Ishikawa (cell line): ENCODE data around the gene CIAO2B.

Experiments used
- CEBPB ChIP-seq: IDR thresholded peaks from 2 replicates; pipeline ENCODE4 v1.6.1; 2012
- CREB1 ChIP-seq: IDR thresholded peaks from 2 replicates; pipeline ENCODE4 v1.6.1; 2012; ENCODE audit warnings: low read depth
- EGR1 ChIP-seq: IDR thresholded peaks from 2 replicates; pipeline ENCODE4 v1.6.1; 2012
- EP300 ChIP-seq: IDR thresholded peaks from 2 replicates; pipeline ENCODE4 v1.6.1; 2012; ENCODE audit warnings: borderline replicate concordance
- FOXM1 ChIP-seq: IDR thresholded peaks from 2 replicates; pipeline ENCODE4 v1.6.1; 2012; ENCODE audit warnings: low read depth, borderline replicate concordance
- NFIC ChIP-seq: IDR thresholded peaks from 2 replicates; pipeline ENCODE4 v1.6.1; 2012
- RAD21 ChIP-seq: IDR thresholded peaks from 2 replicates; pipeline ENCODE4 v1.6.1; 2012; ENCODE audit warnings: low read depth
- TAF1 ChIP-seq: IDR thresholded peaks from 2 replicates; pipeline ENCODE4 v1.6.1; 2012; ENCODE audit warnings: low read depth, mild to moderate bottlenecking
- TCF12 ChIP-seq: IDR thresholded peaks from 2 replicates; pipeline ENCODE4 v1.6.1; 2012; ENCODE audit warnings: low read depth
- TEAD4 ChIP-seq: IDR thresholded peaks from 2 replicates; pipeline ENCODE4 v1.6.1; 2012
- YY1 ChIP-seq: IDR thresholded peaks from 2 replicates; pipeline ENCODE4 v1.6.1; 2012; ENCODE audit warnings: low read depth
- ZBTB7A ChIP-seq: IDR thresholded peaks from 2 replicates; pipeline ENCODE4 v1.6.1; 2012; ENCODE audit warnings: low read depth
- TF ChIP-seq, protein P1 (sequence below): IDR thresholded peaks from 2 replicates; pipeline ENCODE4 v1.6.1; 2012; ENCODE audit warnings: low read depth, mild to moderate bottlenecking
- TF ChIP-seq, protein P2 (sequence below): IDR thresholded peaks from 2 replicates; pipeline ENCODE4 v1.6.1; 2012
- TF ChIP-seq, protein P3 (sequence below): IDR thresholded peaks from 2 replicates; pipeline ENCODE4 v1.6.1; 2012

Gene CIAO2B

DNA sequence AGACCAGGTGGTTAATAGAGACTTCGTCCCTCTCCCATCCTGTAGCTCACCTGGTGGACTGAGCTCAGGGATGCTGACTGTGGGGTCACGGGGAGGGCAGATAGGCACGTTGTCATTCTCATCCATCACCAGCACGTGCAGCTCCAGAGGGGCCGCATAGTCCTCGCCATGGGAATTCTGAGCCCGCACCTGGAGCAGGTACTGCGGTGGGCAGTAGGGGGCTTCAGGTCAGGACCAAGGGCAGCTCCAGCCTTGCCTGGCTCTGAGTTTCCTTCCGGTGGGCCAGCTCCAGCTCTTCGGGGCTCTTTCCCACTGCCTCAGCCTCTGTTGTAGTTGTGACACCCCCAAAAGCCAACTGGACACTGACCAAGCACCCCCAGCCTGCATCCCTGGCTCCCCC lies 21.1 kb downstream of the CIAO2B start:
- TF ChIP-seq ZBTB7A (0 out of 2 replicates have a peak, but pooled peaks have one; percentile 34), YY1 (no peak)
- TF ChIP-seq, protein P1, sequence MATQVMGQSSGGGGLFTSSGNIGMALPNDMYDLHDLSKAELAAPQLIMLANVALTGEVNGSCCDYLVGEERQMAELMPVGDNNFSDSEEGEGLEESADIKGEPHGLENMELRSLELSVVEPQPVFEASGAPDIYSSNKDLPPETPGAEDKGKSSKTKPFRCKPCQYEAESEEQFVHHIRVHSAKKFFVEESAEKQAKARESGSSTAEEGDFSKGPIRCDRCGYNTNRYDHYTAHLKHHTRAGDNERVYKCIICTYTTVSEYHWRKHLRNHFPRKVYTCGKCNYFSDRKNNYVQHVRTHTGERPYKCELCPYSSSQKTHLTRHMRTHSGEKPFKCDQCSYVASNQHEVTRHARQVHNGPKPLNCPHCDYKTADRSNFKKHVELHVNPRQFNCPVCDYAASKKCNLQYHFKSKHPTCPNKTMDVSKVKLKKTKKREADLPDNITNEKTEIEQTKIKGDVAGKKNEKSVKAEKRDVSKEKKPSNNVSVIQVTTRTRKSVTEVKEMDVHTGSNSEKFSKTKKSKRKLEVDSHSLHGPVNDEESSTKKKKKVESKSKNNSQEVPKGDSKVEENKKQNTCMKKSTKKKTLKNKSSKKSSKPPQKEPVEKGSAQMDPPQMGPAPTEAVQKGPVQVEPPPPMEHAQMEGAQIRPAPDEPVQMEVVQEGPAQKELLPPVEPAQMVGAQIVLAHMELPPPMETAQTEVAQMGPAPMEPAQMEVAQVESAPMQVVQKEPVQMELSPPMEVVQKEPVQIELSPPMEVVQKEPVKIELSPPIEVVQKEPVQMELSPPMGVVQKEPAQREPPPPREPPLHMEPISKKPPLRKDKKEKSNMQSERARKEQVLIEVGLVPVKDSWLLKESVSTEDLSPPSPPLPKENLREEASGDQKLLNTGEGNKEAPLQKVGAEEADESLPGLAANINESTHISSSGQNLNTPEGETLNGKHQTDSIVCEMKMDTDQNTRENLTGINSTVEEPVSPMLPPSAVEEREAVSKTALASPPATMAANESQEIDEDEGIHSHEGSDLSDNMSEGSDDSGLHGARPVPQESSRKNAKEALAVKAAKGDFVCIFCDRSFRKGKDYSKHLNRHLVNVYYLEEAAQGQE = peak; percentile 73

DNA sequence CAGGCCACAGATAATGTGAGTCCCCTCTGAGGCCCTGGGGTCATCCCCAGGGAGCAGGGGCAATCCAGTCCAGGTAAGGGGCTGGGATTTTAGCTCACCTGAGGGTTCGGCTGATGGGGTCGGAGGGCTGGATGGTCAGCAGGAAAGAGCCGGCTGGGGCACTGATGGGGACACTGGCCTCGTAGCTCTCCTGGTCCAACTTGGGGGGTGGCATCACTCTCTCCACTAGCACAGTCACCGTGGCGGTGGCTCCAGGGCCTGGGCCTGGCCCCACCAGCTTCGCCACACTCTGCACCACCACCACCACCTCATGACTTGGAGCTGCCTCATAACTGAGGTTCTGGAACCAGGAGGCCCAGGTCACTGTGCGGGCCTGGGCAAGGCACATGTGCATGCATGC lies 22.4 kb downstream of the CIAO2B start:
- TF ChIP-seq, protein P2, sequence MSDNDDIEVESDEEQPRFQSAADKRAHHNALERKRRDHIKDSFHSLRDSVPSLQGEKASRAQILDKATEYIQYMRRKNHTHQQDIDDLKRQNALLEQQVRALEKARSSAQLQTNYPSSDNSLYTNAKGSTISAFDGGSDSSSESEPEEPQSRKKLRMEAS = no peak

DNA sequence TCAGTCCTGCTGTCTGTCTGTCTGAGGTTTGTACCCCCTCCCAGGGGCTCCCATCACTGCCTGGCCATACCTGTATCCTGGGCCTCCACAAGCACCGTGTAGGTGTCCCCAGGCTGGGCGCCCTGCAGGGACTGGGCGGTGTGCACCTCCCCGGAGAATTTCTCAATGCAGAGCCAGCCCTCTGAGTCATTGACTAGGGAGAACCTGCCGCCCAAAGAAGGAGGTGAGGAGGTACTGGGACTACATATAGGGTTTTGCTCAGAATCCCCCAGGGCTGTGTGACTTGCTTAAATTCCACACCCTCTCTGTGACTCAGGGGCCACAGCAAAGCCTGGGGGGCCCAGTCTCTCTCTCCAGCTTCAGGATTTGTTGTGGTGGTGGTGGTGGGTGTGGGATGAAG lies 23.1 kb downstream of the CIAO2B start:
- TF ChIP-seq CEBPB (0 out of 2 replicates have a peak, but pooled peaks have one; percentile 22), TEAD4 (no peak), EP300 (no peak)

DNA sequence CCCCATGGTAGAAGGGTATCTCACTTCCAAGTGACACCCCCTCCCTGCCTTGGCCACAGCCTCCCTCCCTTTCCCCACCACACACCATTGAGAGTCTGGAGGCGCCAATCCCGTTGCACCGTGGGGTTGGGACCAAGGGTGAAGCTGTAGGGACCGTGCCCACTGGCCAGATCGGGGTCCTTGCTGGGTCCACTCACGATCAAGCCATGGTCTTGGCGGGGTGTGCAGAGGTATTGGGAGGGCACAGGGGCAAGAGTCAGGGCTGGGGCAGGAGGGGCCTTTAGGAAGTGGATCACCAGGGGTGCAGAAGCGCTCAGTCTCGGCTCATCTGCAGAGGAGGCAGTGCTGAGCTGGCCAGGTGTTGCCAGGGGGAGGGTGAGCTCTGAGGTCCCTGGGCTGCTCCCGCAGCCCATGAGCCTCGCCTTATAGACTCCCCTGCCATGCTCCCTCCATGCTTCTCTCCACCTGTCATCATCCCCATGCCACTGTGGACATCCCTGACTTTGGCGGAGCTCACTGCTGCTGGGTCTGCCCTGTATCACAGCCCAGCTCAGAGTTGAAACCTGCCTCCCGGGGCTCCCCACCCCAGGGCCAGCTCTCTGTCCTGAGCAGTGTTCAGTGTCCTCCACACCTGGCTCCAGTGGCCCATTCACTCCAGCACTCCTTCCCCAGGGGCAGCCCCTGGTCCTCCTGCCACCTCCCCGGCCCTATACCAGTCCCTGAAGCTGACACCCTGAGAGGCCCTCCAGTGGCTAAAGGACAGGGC lies 23.8 kb downstream of the CIAO2B start:
- no peak for TF ChIP-seq TCF12
- TF ChIP-seq FOXM1 = no peak
- TF ChIP-seq, protein P3, sequence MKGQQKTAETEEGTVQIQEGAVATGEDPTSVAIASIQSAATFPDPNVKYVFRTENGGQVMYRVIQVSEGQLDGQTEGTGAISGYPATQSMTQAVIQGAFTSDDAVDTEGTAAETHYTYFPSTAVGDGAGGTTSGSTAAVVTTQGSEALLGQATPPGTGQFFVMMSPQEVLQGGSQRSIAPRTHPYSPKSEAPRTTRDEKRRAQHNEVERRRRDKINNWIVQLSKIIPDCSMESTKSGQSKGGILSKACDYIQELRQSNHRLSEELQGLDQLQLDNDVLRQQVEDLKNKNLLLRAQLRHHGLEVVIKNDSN = no peak
- no peak for TF ChIP-seq CREB1
- no peak for TF ChIP-seq EP300
- TF ChIP-seq CEBPB = no peak
- TF ChIP-seq ZBTB7A = no peak
- TF ChIP-seq, protein P2 = no peak
- TF ChIP-seq YY1 = no peak
- TF ChIP-seq, protein P1 = no peak
- TF ChIP-seq NFIC = no peak
- no peak for TF ChIP-seq EGR1
- no peak for TF ChIP-seq TEAD4
- no peak for TF ChIP-seq TAF1
- TF ChIP-seq RAD21 = no peak

DNA sequence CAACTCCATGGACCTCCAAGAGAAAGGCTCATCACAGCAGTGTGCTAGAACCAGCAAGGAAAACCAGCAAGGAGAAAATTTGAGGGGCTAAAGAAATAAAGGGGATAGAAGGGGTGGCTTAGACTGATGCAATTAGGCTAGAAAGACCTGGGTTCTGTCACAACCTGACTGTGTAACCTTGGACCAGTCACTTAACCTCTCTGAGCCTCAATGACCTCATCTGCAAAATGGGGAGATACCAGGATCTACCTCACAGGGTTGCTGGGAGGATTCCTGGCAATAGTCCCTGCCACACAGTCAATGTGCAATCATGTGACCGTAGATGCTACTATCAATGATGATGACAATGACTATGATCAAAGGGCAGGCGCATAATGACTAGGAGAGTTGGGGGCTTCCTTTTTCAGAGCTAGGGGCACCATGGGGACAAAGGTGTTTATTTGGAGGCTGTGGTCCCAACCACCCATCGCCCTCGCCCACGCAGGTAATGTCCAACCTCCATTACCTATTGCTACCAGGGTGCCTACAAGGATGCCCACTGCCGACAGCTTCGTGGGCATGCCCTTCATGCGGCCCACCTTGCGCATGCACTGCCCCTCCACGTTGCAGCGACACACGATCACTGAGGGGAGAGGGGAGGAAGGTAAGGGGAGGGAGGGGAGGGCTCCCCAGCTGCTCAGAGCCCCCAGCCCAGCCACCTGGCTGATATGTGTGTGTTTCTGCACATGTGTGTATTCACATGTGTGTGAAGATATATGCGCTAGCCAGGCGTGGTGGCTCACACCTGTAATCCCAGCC lies 25.2 kb downstream of the CIAO2B start:
- TF ChIP-seq NFIC = no peak
- TF ChIP-seq, protein P2 = no peak
- TF ChIP-seq, protein P1 = no peak
- no peak for TF ChIP-seq FOXM1
- no peak for TF ChIP-seq YY1
- TF ChIP-seq TEAD4 = no peak
- TF ChIP-seq EGR1 = no peak
- TF ChIP-seq CEBPB = no peak
- no peak for TF ChIP-seq TCF12
- TF ChIP-seq TAF1 = no peak
